PC-9 (cell line): Measurements from ENCODE around the gene FUZ. TPM values are rescaled to one million over a fixed set of nuclear protein-coding genes. Genes with fewer than 3 reads are reported as not detected.

ENCODE experiments used
- BruUV-seq: library from RNA; stranded (reverse); fragments of 400-500 nt; replicated peaks from 2 replicates; lab custom pipeline; 2021; lab: Mats Ljungman, UMichigan
- CTCF ChIA-PET: fragments of 300-600 bp; sonication (Branson Sonifier 250); formaldehyde crosslinking; loops from one replicate; lab custom pipeline; 2022; ENCODE audit warnings: antibody characterized with exemption; lab: Charles Lee
- POLR2A ChIA-PET: fragments of 300-600 bp; sonication (Branson Sonifier 250); formaldehyde crosslinking; loops from one replicate; lab custom pipeline; 2022; ENCODE audit warnings: antibody characterized with exemption; ENCODE audit not compliant: unreplicated experiment; lab: Charles Lee
- DNase-seq, 2 experiments: peaks; one replicate each; pipeline versions ENCODE4 v3.0.0 to v3.0.0-alpha.2; 2015 to 2022; ENCODE audit warnings: mixed read lengths in 1 of 2
- H2AFZ ChIP-seq: fragments of 200-600 bp; sonication (generic); 2 replicates; pipeline ENCODE4 v1.8.1; 2017; ENCODE audit warnings: antibody characterized with exemption
- H3F3A ChIP-seq: fragments of 200-600 bp; sonication (generic); 2 replicates; pipeline ENCODE4 v1.8.1; 2017; ENCODE audit warnings: antibody characterized with exemption, mild to moderate bottlenecking, low read depth; ENCODE audit not compliant: insufficient read depth
- H3K27ac ChIP-seq: fragments of 200-600 bp; sonication (generic); 2 replicates; pipeline ENCODE4 v1.6.1; 2016; ENCODE audit warnings: mixed run types
- H3K27me3 ChIP-seq: fragments of 200-600 bp; sonication (generic); 2 replicates; pipeline ENCODE4 v1.6.1; 2016; ENCODE audit warnings: low read depth, mixed run types; ENCODE audit not compliant: insufficient read depth
- H3K36me3 ChIP-seq: fragments of 200-600 bp; sonication (generic); 2 replicates; pipeline ENCODE4 v1.6.1; 2016; ENCODE audit warnings: low read depth, mixed run types
- H3K4me1 ChIP-seq: fragments of 200-600 bp; sonication (generic); replicated peaks from 2 replicates; pipeline ENCODE4 v1.6.1; 2016; ENCODE audit warnings: mixed run types; ENCODE audit not compliant: insufficient read depth
- H3K4me2 ChIP-seq: fragments of 200-600 bp; sonication (generic); 2 replicates; pipeline ENCODE4 v1.6.1; 2017; ENCODE audit warnings: mixed run types
- H3K4me3 ChIP-seq: fragments of 200-600 bp; sonication (generic); 2 replicates; pipeline ENCODE4 v1.6.1; 2016; ENCODE audit warnings: mixed run types
- H3K79me2 ChIP-seq: fragments of 200-600 bp; sonication (generic); 2 replicates; pipeline ENCODE4 v1.6.1; 2017; ENCODE audit warnings: low read depth, mixed run types
- H3K9me2 ChIP-seq: fragments of 200-600 bp; sonication (generic); 2 replicates; pipeline ENCODE4 v1.8.1; 2017; ENCODE audit warnings: mild to moderate bottlenecking; ENCODE audit not compliant: insufficient read depth
- H3K9me3 ChIP-seq: fragments of 200-600 bp; sonication (generic); 2 replicates; pipeline ENCODE4 v1.8.1; 2016; ENCODE audit warnings: low read depth; ENCODE audit not compliant: insufficient read depth
- H4K20me1 ChIP-seq: fragments of 200-600 bp; sonication (generic); 2 replicates; pipeline ENCODE4 v1.8.1; 2017; ENCODE audit not compliant: insufficient read depth
- EZH2 ChIP-seq: fragments of 200-600 bp; sonication (generic); IDR thresholded peaks from 2 replicates; pipeline ENCODE4 v1.8.0; 2017; ENCODE audit warnings: antibody characterized with exemption, low read depth
- intact Hi-C: fragments of 100-400 bp; cut with micrococcal nuclease; formaldehyde crosslinking; loops from one replicate; pipeline ENCODE4 v1.10.0; 2022; ENCODE audit not compliant: unreplicated experiment
- total RNA-seq: library from RNA; stranded (reverse); gene quantifications from 2 replicates; pipeline ENCODE4 v1.2.3, GENCODE V29; 2021
- TF ChIP-seq, protein P1 (sequence below): fragments of 200-600 bp; sonication (generic); conservative IDR thresholded peaks from 2 replicates; pipeline ENCODE4 v1.6.1; 2017; ENCODE audit warnings: mixed run types, antibody characterized with exemption, mild to moderate bottlenecking, moderate library complexity

Gene FUZ
- total RNA-seq, 1 experiment from 2014 or later = 50.0 TPM

DNA sequence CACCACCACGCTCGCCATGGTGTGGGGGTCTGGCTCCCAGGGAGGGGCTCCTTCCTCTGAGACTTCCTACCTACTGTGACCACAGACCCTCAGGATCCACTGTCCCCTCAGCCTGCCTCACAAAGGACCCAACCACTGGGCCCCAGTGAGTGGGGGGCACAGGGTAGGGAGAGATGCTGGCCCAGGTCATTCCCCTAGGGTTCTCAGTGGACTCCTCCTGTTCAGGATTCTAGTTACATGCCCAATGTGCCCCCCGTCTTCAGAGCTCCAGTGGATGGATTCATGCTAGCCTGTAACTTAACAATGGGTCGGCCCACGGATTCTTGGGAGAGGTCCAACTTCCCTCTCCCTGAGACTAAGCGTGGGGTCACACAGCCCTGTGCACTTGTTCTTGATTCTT is 49.9 kb downstream of the FUZ start, which contains the start of gene TSKS:
TSS of gene TSKS (minus strand) at position 77 of the 400 bp plus-strand sequence. CDS start at position 18, 59 bp downstream.
- ChIA-PET CTCF (no interaction called here), POLR2A (no interaction called here)
- no peak for TF ChIP-seq EZH2
- TF ChIP-seq, protein P1, sequence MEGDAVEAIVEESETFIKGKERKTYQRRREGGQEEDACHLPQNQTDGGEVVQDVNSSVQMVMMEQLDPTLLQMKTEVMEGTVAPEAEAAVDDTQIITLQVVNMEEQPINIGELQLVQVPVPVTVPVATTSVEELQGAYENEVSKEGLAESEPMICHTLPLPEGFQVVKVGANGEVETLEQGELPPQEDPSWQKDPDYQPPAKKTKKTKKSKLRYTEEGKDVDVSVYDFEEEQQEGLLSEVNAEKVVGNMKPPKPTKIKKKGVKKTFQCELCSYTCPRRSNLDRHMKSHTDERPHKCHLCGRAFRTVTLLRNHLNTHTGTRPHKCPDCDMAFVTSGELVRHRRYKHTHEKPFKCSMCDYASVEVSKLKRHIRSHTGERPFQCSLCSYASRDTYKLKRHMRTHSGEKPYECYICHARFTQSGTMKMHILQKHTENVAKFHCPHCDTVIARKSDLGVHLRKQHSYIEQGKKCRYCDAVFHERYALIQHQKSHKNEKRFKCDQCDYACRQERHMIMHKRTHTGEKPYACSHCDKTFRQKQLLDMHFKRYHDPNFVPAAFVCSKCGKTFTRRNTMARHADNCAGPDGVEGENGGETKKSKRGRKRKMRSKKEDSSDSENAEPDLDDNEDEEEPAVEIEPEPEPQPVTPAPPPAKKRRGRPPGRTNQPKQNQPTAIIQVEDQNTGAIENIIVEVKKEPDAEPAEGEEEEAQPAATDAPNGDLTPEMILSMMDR = no peak
- Histone ChIP-seq H3K9me3 (no peaks in the 10 kb centered on the region), H4K20me1 (no peaks in the 10 kb centered on the region), H3K4me2 (no peak within 1 kb of the TSS), H3K36me3 (no peaks in the 10 kb centered on the region), H2AFZ (no peak within 1 kb of the TSS), H3K27ac (no peak within 1 kb of the TSS), H3F3A (peaks cover 13% of the 10 kb centered on the region), H3K9me2 (no peaks in the 10 kb centered on the region), H3K4me1 (peaks cover 17% of the 10 kb centered on the region), H3K4me3 (no peak within 1 kb of the TSS), H3K79me2 (peaks cover 13% of the 10 kb centered on the region), H3K27me3 (no peaks in the 10 kb centered on the region)
- BruUV-seq = no TSS peak
- intact Hi-C loops = no loop called here
- DNase-seq = no peak

DNA sequence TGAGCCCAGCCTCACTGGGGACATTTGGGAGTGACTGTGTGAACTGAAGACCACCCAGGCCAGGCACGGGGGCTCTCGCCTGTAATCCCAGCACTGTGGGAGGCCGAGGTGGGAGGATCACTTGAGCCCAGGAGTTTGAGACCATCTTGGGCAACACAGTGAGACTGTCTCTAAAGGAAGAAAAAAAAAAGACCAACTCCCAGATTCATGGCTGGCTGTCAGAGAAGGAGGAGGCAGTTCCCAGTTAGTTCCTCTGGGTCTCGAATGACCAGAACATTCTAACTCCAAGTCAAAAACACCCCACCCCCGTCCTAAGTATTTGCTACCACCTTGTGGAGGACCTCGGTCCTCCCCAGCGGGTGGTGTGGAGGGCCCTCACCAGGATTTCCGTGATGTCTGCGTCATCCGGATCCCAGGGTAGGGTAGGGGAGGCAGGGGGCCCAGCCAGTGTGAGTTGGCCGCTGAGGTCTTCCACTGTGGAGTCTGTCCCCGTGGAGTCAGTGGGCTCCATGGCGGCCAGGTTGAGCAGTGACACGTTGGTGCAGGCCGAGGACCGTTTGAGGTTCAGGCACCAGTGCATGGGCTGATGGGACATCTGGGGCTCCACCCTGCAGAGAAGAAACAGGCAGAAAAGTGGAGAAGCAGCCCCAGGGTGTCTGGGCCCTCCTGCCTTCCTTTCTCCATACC is 51.3 kb downstream of the FUZ start:
- H3K4me3 ChIP-seq = no peak overlapping the region
- no peak overlapping the region for H3K4me2 ChIP-seq
- peaks cover 16% of the 10 kb centered on the region for H3F3A ChIP-seq
- peaks cover 13% of the 10 kb centered on the region for H3K4me1 ChIP-seq
- H3K9me3 ChIP-seq = no peaks in the 10 kb centered on the region
- ChIA-PET POLR2A (no interaction called here), CTCF (no interaction called here)
- H3K9me2 ChIP-seq = no peaks in the 10 kb centered on the region
- no peaks in the 10 kb centered on the region for H3K27me3 ChIP-seq
- H3K79me2 ChIP-seq = no peaks in the 10 kb centered on the region
- DNase-seq = no peak
- BruUV-seq = no TSS peak
- H2AFZ ChIP-seq = no peak overlapping the region
- no peaks in the 10 kb centered on the region for H3K36me3 ChIP-seq
- intact Hi-C loops = no loop called here
- H3K27ac ChIP-seq = no peak overlapping the region
- TF ChIP-seq, protein P1 = 0 out of 2 replicates have a peak, but pooled peaks have one; percentile 12
- no peak for TF ChIP-seq EZH2
- H4K20me1 ChIP-seq = no peaks in the 10 kb centered on the region

DNA sequence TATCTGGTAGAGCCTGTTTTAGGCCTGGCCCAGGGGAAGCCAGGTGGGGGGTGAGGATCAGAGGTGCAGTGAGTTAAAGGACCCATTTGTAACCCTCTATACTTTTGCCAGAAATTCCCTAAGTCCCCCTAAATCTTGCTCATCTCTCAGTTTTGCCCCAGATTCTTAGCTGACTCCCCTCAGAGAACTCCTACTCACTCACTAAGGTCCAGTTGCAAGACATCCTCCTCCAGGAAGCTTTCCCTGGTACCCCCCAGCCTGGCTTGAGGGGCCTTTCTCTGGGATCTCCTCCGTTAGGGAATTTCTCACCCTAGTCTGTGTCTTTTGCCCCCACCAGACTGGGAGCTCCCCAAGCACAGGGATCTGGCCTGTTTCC is 51.9 kb downstream of the FUZ start:
- DNase-seq = no peak
- TF ChIP-seq, protein P1 = no peak
- TF ChIP-seq EZH2 = no peak
- H3K9me3 ChIP-seq = peaks cover 1% of the 10 kb centered on the region
- H3K27me3 ChIP-seq = no peaks in the 10 kb centered on the region
- ChIA-PET POLR2A (no interaction called here), CTCF (no interaction called here)
- BruUV-seq = no TSS peak
- no peak overlapping the region for H3K4me3 ChIP-seq
- H4K20me1 ChIP-seq = no peaks in the 10 kb centered on the region
- no peaks in the 10 kb centered on the region for H3K36me3 ChIP-seq
- H3K27ac ChIP-seq = no peak overlapping the region
- no peak overlapping the region for H2AFZ ChIP-seq
- intact Hi-C loops = no loop called here
- no peak overlapping the region for H3K4me2 ChIP-seq
- peaks cover 20% of the 10 kb centered on the region for H3F3A ChIP-seq
- no peaks in the 10 kb centered on the region for H3K79me2 ChIP-seq
- H3K4me1 ChIP-seq = peaks cover 15% of the 10 kb centered on the region
- no peaks in the 10 kb centered on the region for H3K9me2 ChIP-seq
